ENCODE measurements around the gene RALGPS1.

Gene RALGPS1

GRCh38 chr9:127099664-127100063, 185.1 kb downstream of the RALGPS1 start:
- DNase-seq (ENCODE audit: low spot score), result no peak

GRCh38 chr9:127102176-127102575, 187.6 kb downstream of the RALGPS1 start:
- DNase-seq (ENCODE audit: low spot score), result no peak

GRCh38 chr9:127102788-127103187, 188.2 kb downstream of the RALGPS1 start:
- no peak for DNase-seq (ENCODE audit: low spot score)

- no peak for DNase-seq (ENCODE audit: low spot score)
These were observed 190.2 kb downstream of the RALGPS1 start for GRCh38 chr9:127104581-127105311.

- no peak for DNase-seq (ENCODE audit: low spot score)
These were observed 191.4 kb downstream of the RALGPS1 start for GRCh38 chr9:127105805-127106465.

GRCh38 chr9:127106466-127106855, 191.9 kb downstream of the RALGPS1 start:
- peak; percentile 14 for DNase-seq (ENCODE audit: low spot score)

- DNase-seq (ENCODE audit: low spot score), result no peak
These were observed 192.8 kb downstream of the RALGPS1 start for GRCh38 chr9:127107171-127107928.

- no peak for DNase-seq (ENCODE audit: low spot score)
These were observed 193.6 kb downstream of the RALGPS1 start for GRCh38 chr9:127107929-127108876.

- no peak for DNase-seq (ENCODE audit: low spot score)
These were observed 194.7 kb downstream of the RALGPS1 start for GRCh38 chr9:127109212-127109711.

GRCh38 chr9:127112056-127112455, 197.5 kb downstream of the RALGPS1 start:
- peak; percentile 48 for DNase-seq (ENCODE audit: low spot score)

- DNase-seq (ENCODE audit: low spot score), result no peak
These were observed 198.2 kb downstream of the RALGPS1 start for GRCh38 chr9:127112735-127113161.

GRCh38 chr9:127113191-127113972, 198.8 kb downstream of the RALGPS1 start:
- DNase-seq (ENCODE audit: low spot score), result no peak

GRCh38 chr9:127114606-127115005, 200.0 kb downstream of the RALGPS1 start:
- DNase-seq (ENCODE audit: low spot score), result no peak

- DNase-seq (ENCODE audit: low spot score), result no peak
These were observed 201.6 kb downstream of the RALGPS1 start for GRCh38 chr9:127116088-127116726.

GRCh38 chr9:127116957-127117356, 202.4 kb downstream of the RALGPS1 start:
- no peak for DNase-seq (ENCODE audit: low spot score)

- DNase-seq (ENCODE audit: low spot score), result no peak
These were observed 203.2 kb downstream of the RALGPS1 start for GRCh38 chr9:127117801-127118200.

GRCh38 chr9:127118597-127119319, 204.2 kb downstream of the RALGPS1 start:
- DNase-seq (ENCODE audit: low spot score), result no peak

GRCh38 chr9:127119320-127119709, 204.7 kb downstream of the RALGPS1 start:
- no peak for DNase-seq (ENCODE audit: low spot score)

GRCh38 chr9:127121628-127122175, 207.1 kb downstream of the RALGPS1 start:
- DNase-seq (ENCODE audit: low spot score), result no peak

Measured in SW480 (cell line).